ENCODE measurements around the gene JARID2. TPM values are rescaled to one million over a fixed set of nuclear protein-coding genes. Genes with fewer than 3 reads are reported as not detected.

The JARID2 gene
- total RNA-seq, 1 experiment from 2014 or later, result 23.6 TPM

DNA sequence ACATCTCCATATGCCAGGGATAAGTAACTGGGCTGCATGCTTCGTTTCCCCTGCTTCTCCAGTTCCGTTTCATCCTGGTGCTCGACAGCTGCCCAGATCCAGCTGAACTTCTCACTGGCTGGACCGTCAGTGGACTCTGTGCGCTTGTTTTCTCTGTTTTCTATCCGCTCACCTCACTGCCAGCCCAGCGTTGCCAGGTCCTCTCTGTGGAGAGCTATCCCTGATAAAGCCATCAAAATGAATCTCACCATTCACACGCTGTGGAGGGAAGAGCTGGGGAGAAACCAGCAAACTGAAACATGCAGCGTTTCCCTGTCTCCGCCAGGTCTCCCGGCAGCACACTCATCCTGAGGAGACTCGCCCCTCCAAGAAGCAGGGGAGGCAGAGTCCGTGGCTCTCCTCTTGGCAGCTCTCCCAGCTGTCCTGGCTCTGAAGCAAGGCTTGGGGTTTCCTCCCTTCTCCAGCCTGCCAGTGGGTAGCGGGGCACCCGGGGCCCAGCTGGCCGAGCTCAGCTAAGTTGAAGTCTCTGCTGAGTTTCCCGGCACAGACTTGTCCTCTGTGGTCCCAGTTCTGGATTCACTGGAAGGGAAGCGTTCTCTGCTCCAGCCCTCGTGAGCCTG lies 256.1 kb downstream of the JARID2 start:
- Histone ChIP-seq H3K79me2 (ENCODE audit: insufficient read depth, low read length) (no peaks in the 10 kb centered on the region), H3K9ac (ENCODE audit: low read length) (no peak overlapping the region), H4K20me1 (ENCODE audit: insufficient read depth) (no peaks in the 10 kb centered on the region), H3K4me3 (replicated peaks in 1 of 2; ENCODE audit: low read depth in 1 of 2, low read length in 2 of 2) (no peak overlapping the region), H2AFZ (ENCODE audit: low read depth, low read length, poor library complexity, severe bottlenecking) (no peak overlapping the region), H3K9me3 (ENCODE audit: control insufficient read depth in 1 of 2, insufficient read depth in 1 of 2, low read depth in 1 of 2, low read length in 2 of 2) (no peaks in the 10 kb centered on the region), H3K4me1 (ENCODE audit: control insufficient read depth in 1 of 2, insufficient read depth in 2 of 2, low read length in 2 of 2) (peaks cover 4 to 5% of the 10 kb centered on the region in 2 experiments; a peak in 1 of 4 replicates), H3K9me2 (ENCODE audit: insufficient read depth) (no peaks in the 10 kb centered on the region), H3K27me3 (ENCODE audit: insufficient read depth, low read length) (no peaks in the 10 kb centered on the region), H3K4me2 (ENCODE audit: low read length) (no peak overlapping the region), H3K36me3 (ENCODE audit: control insufficient read depth in 1 of 2, insufficient read depth in 2 of 2, low read length in 2 of 2) (peaks cover 0 to 3% of the 10 kb centered on the region in 2 experiments; a peak in 1 of 4 replicates), H3K27ac (ENCODE audit: low read depth, low read length) (no peak overlapping the region)
- DNase-seq (ENCODE audit: low read depth, low spot score) (no peak), ATAC-seq (no peak)
- ChIA-PET POLR2A (no interaction called here), RAD21 (ENCODE audit: low non-redundant PET in 1 of 2, low total read pairs in 2 of 2, uncharacterized antibody in 2 of 2, unreplicated experiment in 2 of 2) (no interaction called here), CTCF (no interaction called here)
- TF ChIP-seq POLR2A (IDR thresholded peaks at IDR 0.05; ENCODE audit: borderline replicate concordance, extremely low read depth, insufficient read depth, insufficient read length) (no peak), RAD21 (IDR thresholded peaks at IDR 0.05; ENCODE audit: low read depth) (no peak), ZNF274 (IDR thresholded peaks at IDR 0.05; ENCODE audit: low read depth, low read length) (no peak), YY1 (IDR thresholded peaks at IDR 0.05; ENCODE audit: extremely low read depth, insufficient replicate concordance, low read depth, low read length) (no peak), TCF7L2 (IDR thresholded peaks at IDR 0.05; ENCODE audit: borderline replicate concordance, extremely low read depth, insufficient read depth, insufficient read length) (no peak), SRF (IDR thresholded peaks at IDR 0.05; ENCODE audit: low read depth) (no peak), FOSL1 (IDR thresholded peaks at IDR 0.05; ENCODE audit: low read depth) (no peak), JUND (IDR thresholded peaks at IDR 0.05) (no peak), CEBPB (IDR thresholded peaks at IDR 0.05; ENCODE audit: low read depth) (no peak), CBX3 (IDR thresholded peaks at IDR 0.05; ENCODE audit: low read depth) (no peak), POLR2AphosphoS5 (IDR thresholded peaks at IDR 0.05; ENCODE audit: low read depth, low read length) (no peak), EZH2 (IDR thresholded peaks at IDR 0.05) (no peak), SP1 (IDR thresholded peaks at IDR 0.05; ENCODE audit: low read depth) (no peak), SIN3A (IDR thresholded peaks at IDR 0.05; ENCODE audit: low read depth) (no peak)
- TF ChIP-seq, protein P1, sequence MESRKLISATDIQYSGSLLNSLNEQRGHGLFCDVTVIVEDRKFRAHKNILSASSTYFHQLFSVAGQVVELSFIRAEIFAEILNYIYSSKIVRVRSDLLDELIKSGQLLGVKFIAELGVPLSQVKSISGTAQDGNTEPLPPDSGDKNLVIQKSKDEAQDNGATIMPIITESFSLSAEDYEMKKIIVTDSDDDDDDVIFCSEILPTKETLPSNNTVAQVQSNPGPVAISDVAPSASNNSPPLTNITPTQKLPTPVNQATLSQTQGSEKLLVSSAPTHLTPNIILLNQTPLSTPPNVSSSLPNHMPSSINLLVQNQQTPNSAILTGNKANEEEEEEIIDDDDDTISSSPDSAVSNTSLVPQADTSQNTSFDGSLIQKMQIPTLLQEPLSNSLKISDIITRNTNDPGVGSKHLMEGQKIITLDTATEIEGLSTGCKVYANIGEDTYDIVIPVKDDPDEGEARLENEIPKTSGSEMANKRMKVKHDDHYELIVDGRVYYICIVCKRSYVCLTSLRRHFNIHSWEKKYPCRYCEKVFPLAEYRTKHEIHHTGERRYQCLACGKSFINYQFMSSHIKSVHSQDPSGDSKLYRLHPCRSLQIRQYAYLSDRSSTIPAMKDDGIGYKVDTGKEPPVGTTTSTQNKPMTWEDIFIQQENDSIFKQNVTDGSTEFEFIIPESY (IDR thresholded peaks at IDR 0.05; ENCODE audit: extremely low read depth, insufficient replicate concordance, low read length), result no peak
- TF ChIP-seq, protein P2, sequence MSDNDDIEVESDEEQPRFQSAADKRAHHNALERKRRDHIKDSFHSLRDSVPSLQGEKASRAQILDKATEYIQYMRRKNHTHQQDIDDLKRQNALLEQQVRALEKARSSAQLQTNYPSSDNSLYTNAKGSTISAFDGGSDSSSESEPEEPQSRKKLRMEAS (IDR thresholded peaks at IDR 0.05), result no peak
- TF ChIP-seq, protein P3, sequence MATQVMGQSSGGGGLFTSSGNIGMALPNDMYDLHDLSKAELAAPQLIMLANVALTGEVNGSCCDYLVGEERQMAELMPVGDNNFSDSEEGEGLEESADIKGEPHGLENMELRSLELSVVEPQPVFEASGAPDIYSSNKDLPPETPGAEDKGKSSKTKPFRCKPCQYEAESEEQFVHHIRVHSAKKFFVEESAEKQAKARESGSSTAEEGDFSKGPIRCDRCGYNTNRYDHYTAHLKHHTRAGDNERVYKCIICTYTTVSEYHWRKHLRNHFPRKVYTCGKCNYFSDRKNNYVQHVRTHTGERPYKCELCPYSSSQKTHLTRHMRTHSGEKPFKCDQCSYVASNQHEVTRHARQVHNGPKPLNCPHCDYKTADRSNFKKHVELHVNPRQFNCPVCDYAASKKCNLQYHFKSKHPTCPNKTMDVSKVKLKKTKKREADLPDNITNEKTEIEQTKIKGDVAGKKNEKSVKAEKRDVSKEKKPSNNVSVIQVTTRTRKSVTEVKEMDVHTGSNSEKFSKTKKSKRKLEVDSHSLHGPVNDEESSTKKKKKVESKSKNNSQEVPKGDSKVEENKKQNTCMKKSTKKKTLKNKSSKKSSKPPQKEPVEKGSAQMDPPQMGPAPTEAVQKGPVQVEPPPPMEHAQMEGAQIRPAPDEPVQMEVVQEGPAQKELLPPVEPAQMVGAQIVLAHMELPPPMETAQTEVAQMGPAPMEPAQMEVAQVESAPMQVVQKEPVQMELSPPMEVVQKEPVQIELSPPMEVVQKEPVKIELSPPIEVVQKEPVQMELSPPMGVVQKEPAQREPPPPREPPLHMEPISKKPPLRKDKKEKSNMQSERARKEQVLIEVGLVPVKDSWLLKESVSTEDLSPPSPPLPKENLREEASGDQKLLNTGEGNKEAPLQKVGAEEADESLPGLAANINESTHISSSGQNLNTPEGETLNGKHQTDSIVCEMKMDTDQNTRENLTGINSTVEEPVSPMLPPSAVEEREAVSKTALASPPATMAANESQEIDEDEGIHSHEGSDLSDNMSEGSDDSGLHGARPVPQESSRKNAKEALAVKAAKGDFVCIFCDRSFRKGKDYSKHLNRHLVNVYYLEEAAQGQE (IDR thresholded peaks at IDR 0.05; ENCODE audit: low read depth), result no peak
- TF ChIP-seq, protein P4, sequence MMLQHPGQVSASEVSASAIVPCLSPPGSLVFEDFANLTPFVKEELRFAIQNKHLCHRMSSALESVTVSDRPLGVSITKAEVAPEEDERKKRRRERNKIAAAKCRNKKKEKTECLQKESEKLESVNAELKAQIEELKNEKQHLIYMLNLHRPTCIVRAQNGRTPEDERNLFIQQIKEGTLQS (IDR thresholded peaks at IDR 0.05), result no peak
- TF ChIP-seq, protein P5, sequence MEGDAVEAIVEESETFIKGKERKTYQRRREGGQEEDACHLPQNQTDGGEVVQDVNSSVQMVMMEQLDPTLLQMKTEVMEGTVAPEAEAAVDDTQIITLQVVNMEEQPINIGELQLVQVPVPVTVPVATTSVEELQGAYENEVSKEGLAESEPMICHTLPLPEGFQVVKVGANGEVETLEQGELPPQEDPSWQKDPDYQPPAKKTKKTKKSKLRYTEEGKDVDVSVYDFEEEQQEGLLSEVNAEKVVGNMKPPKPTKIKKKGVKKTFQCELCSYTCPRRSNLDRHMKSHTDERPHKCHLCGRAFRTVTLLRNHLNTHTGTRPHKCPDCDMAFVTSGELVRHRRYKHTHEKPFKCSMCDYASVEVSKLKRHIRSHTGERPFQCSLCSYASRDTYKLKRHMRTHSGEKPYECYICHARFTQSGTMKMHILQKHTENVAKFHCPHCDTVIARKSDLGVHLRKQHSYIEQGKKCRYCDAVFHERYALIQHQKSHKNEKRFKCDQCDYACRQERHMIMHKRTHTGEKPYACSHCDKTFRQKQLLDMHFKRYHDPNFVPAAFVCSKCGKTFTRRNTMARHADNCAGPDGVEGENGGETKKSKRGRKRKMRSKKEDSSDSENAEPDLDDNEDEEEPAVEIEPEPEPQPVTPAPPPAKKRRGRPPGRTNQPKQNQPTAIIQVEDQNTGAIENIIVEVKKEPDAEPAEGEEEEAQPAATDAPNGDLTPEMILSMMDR (IDR thresholded peaks at IDR 0.05 in 2 of 3, conservative IDR thresholded peaks at IDR 0.05 in 1 of 3; ENCODE audit: borderline replicate concordance in 1 of 3, insufficient read depth in 1 of 3, low read depth in 2 of 3, low read length in 2 of 3), result no peak
- no TSS peak for BruUV-seq (replicated peaks)
- intact Hi-C loops (cut with micrococcal nuclease), result no loop called here
